HCT116 (cell line): ENCODE results near the gene HIVEP2.

Source experiments
- CEBPB ChIP-seq: IDR thresholded peaks from 2 replicates; pipeline ENCODE4 v1.6.1; 2012; ENCODE audit warnings: low read depth
- EZH2 ChIP-seq: fragments of 200-600 bp; sonication (generic); IDR thresholded peaks from 2 replicates; pipeline ENCODE4 v1.6.1; 2017; ENCODE audit warnings: antibody characterized with exemption, mixed run types
- FOSL1 ChIP-seq: IDR thresholded peaks from 2 replicates; pipeline ENCODE4 v1.6.1; 2012; ENCODE audit warnings: low read depth
- JUND ChIP-seq: IDR thresholded peaks from 2 replicates; pipeline ENCODE4 v1.6.1; 2012
- POLR2AphosphoS5 ChIP-seq: IDR thresholded peaks from 2 replicates; pipeline ENCODE4 v1.6.1; 2011; ENCODE audit warnings: mild to moderate bottlenecking, low read depth, low read length, moderate library complexity
- SIN3A ChIP-seq: IDR thresholded peaks from 2 replicates; pipeline ENCODE4 v1.6.1; 2012; ENCODE audit warnings: low read depth
- TF ChIP-seq, protein P1 (sequence below), 3 experiments: fragments of 200-600 bp in 1 of 3; sonication (generic) in 1 of 3; IDR thresholded peaks in 2 of 3; conservative IDR thresholded peaks in 1 of 3; 2 replicates each; pipeline ENCODE4 v1.5.1; 2012 to 2017; ENCODE audit warnings: low read depth in 2 of 3, low read length in 2 of 3, antibody characterized with exemption in 1 of 3, borderline replicate concordance in 1 of 3, control low read depth in 1 of 3, mild to moderate bottlenecking in 1 of 3, mixed read lengths in 1 of 3, mixed run types in 1 of 3, moderate library complexity in 1 of 3; ENCODE audit not compliant: insufficient read depth in 1 of 3

DNA sequence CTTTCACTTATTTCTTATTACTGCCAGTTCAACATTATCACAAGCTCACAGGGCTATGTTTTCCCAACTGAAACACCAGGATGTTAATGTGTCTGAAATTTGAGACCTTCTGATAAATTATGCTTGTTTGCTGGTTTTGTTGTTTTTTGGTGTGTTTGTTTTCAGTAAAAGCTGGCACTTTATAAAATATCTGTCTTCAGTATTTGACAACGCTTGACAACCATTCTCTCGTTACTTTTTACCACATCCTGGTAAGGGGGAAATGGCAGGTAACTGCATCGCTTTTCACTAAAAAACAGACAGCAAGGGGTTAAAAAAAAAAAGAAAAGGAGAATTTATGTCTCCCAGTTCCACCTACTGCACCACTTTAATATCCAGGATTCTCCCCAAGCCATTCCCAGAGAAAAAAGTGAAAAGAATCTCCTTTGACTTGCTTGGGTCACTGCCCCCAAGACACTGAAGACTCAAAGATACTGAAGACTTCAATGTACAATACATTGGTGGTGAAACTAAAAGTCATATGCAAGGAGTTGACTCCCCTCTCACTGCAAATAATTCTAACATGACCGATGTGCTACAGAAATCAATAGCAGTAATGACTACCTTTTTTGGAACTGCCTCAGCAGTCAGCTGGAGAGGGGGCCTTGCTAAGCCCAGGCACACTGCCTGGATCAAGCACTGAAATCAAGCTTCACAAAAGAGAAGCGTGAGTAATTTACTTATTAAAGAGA, 88.9 kb downstream of the HIVEP2 start:
- TF ChIP-seq POLR2AphosphoS5 (no peak), JUND (no peak), EZH2 (no peak), FOSL1 (no peak), SIN3A (no peak), CEBPB (no peak)
- TF ChIP-seq, protein P1, sequence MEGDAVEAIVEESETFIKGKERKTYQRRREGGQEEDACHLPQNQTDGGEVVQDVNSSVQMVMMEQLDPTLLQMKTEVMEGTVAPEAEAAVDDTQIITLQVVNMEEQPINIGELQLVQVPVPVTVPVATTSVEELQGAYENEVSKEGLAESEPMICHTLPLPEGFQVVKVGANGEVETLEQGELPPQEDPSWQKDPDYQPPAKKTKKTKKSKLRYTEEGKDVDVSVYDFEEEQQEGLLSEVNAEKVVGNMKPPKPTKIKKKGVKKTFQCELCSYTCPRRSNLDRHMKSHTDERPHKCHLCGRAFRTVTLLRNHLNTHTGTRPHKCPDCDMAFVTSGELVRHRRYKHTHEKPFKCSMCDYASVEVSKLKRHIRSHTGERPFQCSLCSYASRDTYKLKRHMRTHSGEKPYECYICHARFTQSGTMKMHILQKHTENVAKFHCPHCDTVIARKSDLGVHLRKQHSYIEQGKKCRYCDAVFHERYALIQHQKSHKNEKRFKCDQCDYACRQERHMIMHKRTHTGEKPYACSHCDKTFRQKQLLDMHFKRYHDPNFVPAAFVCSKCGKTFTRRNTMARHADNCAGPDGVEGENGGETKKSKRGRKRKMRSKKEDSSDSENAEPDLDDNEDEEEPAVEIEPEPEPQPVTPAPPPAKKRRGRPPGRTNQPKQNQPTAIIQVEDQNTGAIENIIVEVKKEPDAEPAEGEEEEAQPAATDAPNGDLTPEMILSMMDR (IDR thresholded peaks at IDR 0.05 in 2 of 3, conservative IDR thresholded peaks at IDR 0.05 in 1 of 3; ENCODE audit: borderline replicate concordance in 1 of 3, insufficient read depth in 1 of 3, low read depth in 2 of 3, low read length in 2 of 3): no peak
